IMR-90 (cell line): ENCODE results near the gene PDCD10. TPM values are rescaled to one million over a fixed set of nuclear protein-coding genes. Genes with fewer than 3 reads are reported as not detected.

Experiments used
- ATAC-seq: fragments of 200-7000 bp; cut with Tn5 transposase; 2 replicates; pipeline ENCODE4 v1.9.1; 2020; ENCODE audit warnings: low read depth, mild to moderate bottlenecking, moderate library complexity
- BruUV-seq: library from RNA; stranded (reverse); fragments of 400-500 nt; replicated peaks from 2 replicates; lab custom pipeline; 2021; lab: Mats Ljungman, UMichigan
- CTCF ChIA-PET: fragments of 300-600 bp; formaldehyde crosslinking; extraction: SDS; loops from one replicate; lab custom pipeline; 2021; ENCODE audit warnings: antibody characterized with exemption; lab: Yijun Ruan, JAX
- POLR2A ChIA-PET: fragments of 300-600 bp; sonication (Branson Sonifier 250); formaldehyde crosslinking; loops from one replicate; lab custom pipeline; 2022; ENCODE audit warnings: antibody characterized with exemption; ENCODE audit not compliant: unreplicated experiment; lab: Charles Lee
- DNase-seq: peaks from one replicate; pipeline ENCODE4 v3.0.0; 2013
- H2AFZ ChIP-seq: replicated peaks from 2 replicates; pipeline ENCODE3; 2013; ENCODE audit warnings: low read length, mild to moderate bottlenecking; ENCODE audit not compliant: poor library complexity
- H2AK5ac ChIP-seq: 2 replicates; pipeline ENCODE4 v1.6.1; 2013; ENCODE audit warnings: low read depth, low read length, inconsistent platforms
- H2AK9ac ChIP-seq: replicated peaks from 2 replicates; pipeline ENCODE3; 2013; ENCODE audit warnings: mild to moderate bottlenecking, low read depth, low read length, moderate library complexity; ENCODE audit not compliant: poor library complexity
- H2BK120ac ChIP-seq: 2 replicates; pipeline ENCODE4 v1.6.1; 2013; ENCODE audit warnings: low read depth, low read length, inconsistent platforms
- H2BK15ac ChIP-seq: 3 replicates; pipeline ENCODE4 v1.6.1; 2013; ENCODE audit warnings: low read depth, low read length, inconsistent platforms
- H2BK20ac ChIP-seq: 2 replicates; pipeline ENCODE4 v1.6.1; 2013; ENCODE audit warnings: low read depth, mild to moderate bottlenecking, inconsistent platforms, low read length, moderate library complexity
- H2BK5ac ChIP-seq: 2 replicates; pipeline ENCODE4 v1.6.1; 2013; ENCODE audit warnings: mild to moderate bottlenecking, low read depth, low read length, inconsistent platforms; ENCODE audit not compliant: poor library complexity, severe bottlenecking
- H3K14ac ChIP-seq: replicated peaks from 2 replicates; pipeline ENCODE4 v1.6.1; 2013; ENCODE audit warnings: low read depth, low read length, inconsistent platforms
- H3K18ac ChIP-seq: 2 replicates; pipeline ENCODE4 v1.6.1; 2013; ENCODE audit warnings: low read depth, low read length, control low read depth
- H3K23ac ChIP-seq: 2 replicates; pipeline ENCODE4 v1.6.1; 2013; ENCODE audit warnings: low read depth, low read length, inconsistent platforms
- H3K27ac ChIP-seq: 2 replicates; pipeline ENCODE4 v1.5.1; 2013; ENCODE audit warnings: mild to moderate bottlenecking, control low read depth, low read length; ENCODE audit not compliant: insufficient read depth
- H3K27me3 ChIP-seq: 2 replicates; pipeline ENCODE4 v1.6.1; 2013; ENCODE audit warnings: low read length; ENCODE audit not compliant: control insufficient read depth, insufficient read depth
- H3K36me3 ChIP-seq: 2 replicates; pipeline ENCODE4 v1.6.1; 2013; ENCODE audit warnings: low read length, mixed read lengths; ENCODE audit not compliant: control insufficient read depth, insufficient read depth
- H3K4ac ChIP-seq: 2 replicates; pipeline ENCODE4 v1.6.1; 2013; ENCODE audit warnings: low read depth, low read length, inconsistent platforms
- H3K4me1 ChIP-seq: 2 replicates; pipeline ENCODE4 v1.6.1; 2013; ENCODE audit warnings: low read length, mixed read lengths; ENCODE audit not compliant: control insufficient read depth, insufficient read depth
- H3K4me2 ChIP-seq: 2 replicates; pipeline ENCODE4 v1.6.1; 2013; ENCODE audit warnings: low read depth, mild to moderate bottlenecking, control low read depth, low read length, moderate library complexity
- H3K4me3 ChIP-seq: 2 replicates; pipeline ENCODE4 v1.5.1; 2013; ENCODE audit warnings: low read depth, mild to moderate bottlenecking, control low read depth, low read length, moderate library complexity; ENCODE audit not compliant: insufficient read depth
- H3K56ac ChIP-seq: 2 replicates; pipeline ENCODE4 v1.6.1; 2013; ENCODE audit warnings: low read length, inconsistent platforms; ENCODE audit not compliant: insufficient read depth; ENCODE audit errors: extremely low read depth
- H3K79me1 ChIP-seq, 2 experiments: 2 replicates each; pipeline ENCODE4 v1.6.1; 2013; ENCODE audit warnings: low read length in 2 of 2, inconsistent platforms in 1 of 2, low read depth in 1 of 2
- H3K9ac ChIP-seq: 2 replicates; pipeline ENCODE4 v1.6.1; 2013; ENCODE audit warnings: low read depth, low read length, control low read depth
- H3K9me1 ChIP-seq: 2 replicates; pipeline ENCODE4 v1.6.1; 2013; ENCODE audit warnings: low read length, inconsistent platforms; ENCODE audit not compliant: insufficient read depth
- H3K9me3 ChIP-seq: 2 replicates; pipeline ENCODE4 v1.6.1; 2013; ENCODE audit warnings: low read length; ENCODE audit not compliant: control insufficient read depth, insufficient read depth
- H4K20me1 ChIP-seq: 2 replicates; pipeline ENCODE4 v1.6.1; 2013; ENCODE audit warnings: low read length, inconsistent platforms; ENCODE audit not compliant: insufficient read depth
- H4K5ac ChIP-seq: 2 replicates; pipeline ENCODE4 v1.6.1; 2013; ENCODE audit warnings: mild to moderate bottlenecking, low read depth, low read length, control low read depth
- H4K8ac ChIP-seq, 2 experiments: 2 replicates each; pipeline ENCODE4 v1.6.1; 2013; ENCODE audit warnings: low read depth in 2 of 2, low read length in 2 of 2, control low read depth in 1 of 2, inconsistent platforms in 1 of 2
- H4K91ac ChIP-seq: 2 replicates; pipeline ENCODE4 v1.6.1; 2013; ENCODE audit warnings: low read depth, low read length, inconsistent platforms; ENCODE audit not compliant: insufficient read depth
- CEBPB ChIP-seq: IDR thresholded peaks from 2 replicates; pipeline ENCODE4 v1.6.1; 2012; ENCODE audit warnings: low read depth, low read length, improper control_type of control experiment
- CHD1 ChIP-seq: IDR thresholded peaks from 2 replicates; pipeline ENCODE4 v1.6.1; 2012; ENCODE audit warnings: low read depth, low read length, improper control_type of control experiment
- CTCF ChIP-seq: conservative IDR thresholded peaks from 2 replicates; pipeline ENCODE4 v1.5.1; 2012; ENCODE audit warnings: mild to moderate bottlenecking, low read depth, low read length, improper control_type of control experiment
- ELK1 ChIP-seq: fragments of 150-350 bp; IDR thresholded peaks from 2 replicates; pipeline ENCODE4 v1.6.1; 2016; ENCODE audit warnings: low read depth, mild to moderate bottlenecking, low read length, moderate library complexity, borderline replicate concordance
- FOS ChIP-seq: fragments of 150-350 bp; IDR thresholded peaks from 2 replicates; pipeline ENCODE4 v1.6.1; 2016; ENCODE audit warnings: low read depth, low read length
- MAFK ChIP-seq: IDR thresholded peaks from 2 replicates; pipeline ENCODE4 v1.6.1; 2012; ENCODE audit warnings: low read depth, low read length, improper control_type of control experiment
- MXI1 ChIP-seq: IDR thresholded peaks from 2 replicates; pipeline ENCODE4 v1.6.1; 2012; ENCODE audit warnings: low read depth, mild to moderate bottlenecking, low read length, moderate library complexity, borderline replicate concordance
- RAD21 ChIP-seq: IDR thresholded peaks from 2 replicates; pipeline ENCODE4 v1.6.1; 2012; ENCODE audit warnings: low read length, improper control_type of control experiment
- WGBS, 2 experiments: methylation state at CpG; one replicate each; pipeline versions ENCODE4 v1.1.5 to v1.1.7; 2013; ENCODE audit warnings: missing lambda C conversion rate in 2 of 2; ENCODE audit not compliant: insufficient read length in 1 of 2; ENCODE audit errors: extremely low coverage in 2 of 2; 5-methylcytosine and 5-hydroxymethylcytosine counted together
- dilution Hi-C: fragments of 300-500 bp; cut with HindIII; formaldehyde crosslinking; loops from one replicate; pipeline ENCODE4 v1.14.3; 2018; ENCODE audit warnings: low sequenced_read_pairs; ENCODE audit not compliant: unreplicated experiment
- in situ Hi-C: fragments of 300-500 bp; cut with MboI; formaldehyde crosslinking; loops from 3 replicates; pipeline ENCODE4 v1.14.3; 2019; ENCODE audit warnings: low sequenced_read_pairs, inconsistent platforms, mixed read lengths
- intact Hi-C: fragments of 100-400 bp; cut with micrococcal nuclease; formaldehyde crosslinking; loops from 2 replicates; pipeline ENCODE4 v1.10.0; 2022
- polyA plus RNA-seq, 3 experiments: library from polyadenylated mRNA; depleted of rRNA; stranded (reverse); fragments of >200 nt; gene quantifications; 2 replicates each; pipeline ENCODE4 v1.2.3, GENCODE V29; 2012; ENCODE audit warnings: low replicate concordance in 1 of 3
- total RNA-seq: library from RNA; depleted of rRNA; stranded (reverse); fragments of >200 nt; gene quantifications from 2 replicates; pipeline ENCODE4 v1.2.3, GENCODE V29; 2012

PDCD10 gene
- total and polyA plus RNA-seq, 2 of the 4 experiments (the other 2 are of a cell fraction), result 36.7 to 47.3 TPM

GRCh38 chr3:167705840-167706239 lies 28.9 kb downstream of the PDCD10 start:
- H3K9ac ChIP-seq, result no peak overlapping the region
- H3K23ac ChIP-seq, result no peak overlapping the region
- no peak overlapping the region for H2AK9ac ChIP-seq
- dilution Hi-C loops (no loop called here), in situ Hi-C loops (no loop called here), intact Hi-C loops (no loop called here)
- H3K79me1 ChIP-seq, result peaks cover 21 to 26% of the 10 kb centered on the region in 2 experiments
- H4K20me1 ChIP-seq, result peaks cover 4% of the 10 kb centered on the region
- no peak overlapping the region for H3K14ac ChIP-seq
- H3K4me2 ChIP-seq, result no peak overlapping the region
- no peaks in the 10 kb centered on the region for H3K9me3 ChIP-seq
- H3K27ac ChIP-seq, result no peak overlapping the region
- H3K9me1 ChIP-seq, result peaks cover 4% of the 10 kb centered on the region; the same call in 1 of the 2 replicates
- H3K36me3 ChIP-seq, result peaks cover 14% of the 10 kb centered on the region
- H4K91ac ChIP-seq, result no peak overlapping the region
- TF ChIP-seq MAFK (peak; percentile 61; the same call in 1 of the 2 replicates), CTCF (no peak), MXI1 (no peak), ELK1 (no peak), CEBPB (no peak), CHD1 (no peak), FOS (no peak), RAD21 (no peak)
- CTCF ChIA-PET, result no interaction called here
- no peak overlapping the region for H4K5ac ChIP-seq
- no peak overlapping the region for H2BK120ac ChIP-seq
- no peak overlapping the region for H2BK20ac ChIP-seq
- no peak overlapping the region for H3K56ac ChIP-seq
- ATAC-seq (peak; percentile 91), DNase-seq (peak; percentile 56)
- H3K4me3 ChIP-seq, result no peak overlapping the region
- no peak overlapping the region for H2BK5ac ChIP-seq
- no peak overlapping the region for H2BK15ac ChIP-seq
- no peak overlapping the region for H2AFZ ChIP-seq
- H3K4ac ChIP-seq, result no peak overlapping the region
- no TSS peak for BruUV-seq
- no peak overlapping the region for H4K8ac ChIP-seq
- no peak overlapping the region for H3K18ac ChIP-seq
- peaks cover 3% of the 10 kb centered on the region; the same call in 1 of the 2 replicates for H3K4me1 ChIP-seq
- no peaks in the 10 kb centered on the region for H3K27me3 ChIP-seq
- H2AK5ac ChIP-seq, result no peak overlapping the region
- no CpG with 5 or more reads among the region's 2 CpGs for WGBS, 2 experiments
- POLR2A ChIA-PET, result no interaction called here
